HUES64 (cell line): ENCODE data around the gene DOCK4.

Experiments used
- H3K27ac ChIP-seq: 2 replicates; pipeline ENCODE4 v1.7.0; 2013; ENCODE audit warnings: low read depth, low read length, inconsistent platforms
- H3K27me3 ChIP-seq: 2 replicates; pipeline ENCODE4 v1.6.1; 2013; ENCODE audit warnings: mild to moderate bottlenecking, low read length; ENCODE audit not compliant: insufficient read depth
- H3K36me3 ChIP-seq: 2 replicates; pipeline ENCODE4 v1.6.1; 2013; ENCODE audit warnings: mild to moderate bottlenecking, low read length; ENCODE audit not compliant: insufficient read depth
- H3K4me1 ChIP-seq: 2 replicates; pipeline ENCODE4 v1.6.1; 2013; ENCODE audit warnings: mild to moderate bottlenecking, low read length, moderate library complexity; ENCODE audit not compliant: insufficient read depth
- H3K4me3 ChIP-seq: 2 replicates; pipeline ENCODE4 v1.5.1; 2013; ENCODE audit warnings: mild to moderate bottlenecking, low read length, moderate library complexity
- H3K9ac ChIP-seq: 2 replicates; pipeline ENCODE4 v1.6.1; 2013; ENCODE audit warnings: mild to moderate bottlenecking, low read depth, low read length
- H3K9me3 ChIP-seq: 2 replicates; pipeline ENCODE4 v1.6.1; 2013; ENCODE audit warnings: low read depth, low read length; ENCODE audit not compliant: insufficient read depth
- WGBS: fragments of 150-250, 120-280 bp; methylation state at CpG from one replicate; pipeline ENCODE4 v1.1.7; 2013; ENCODE audit warnings: missing lambda C conversion rate; 5-methylcytosine and 5-hydroxymethylcytosine counted together

DOCK4 gene

GRCh38 chr7:112238330-112238729 lies 32.1 kb upstream of the DOCK4 start:
- Histone ChIP-seq H3K4me1 (no peaks in the 10 kb centered on the region), H3K36me3 (no peaks in the 10 kb centered on the region), H3K9me3 (no peaks in the 10 kb centered on the region), H3K4me3 (no peak overlapping the region), H3K27ac (no peak overlapping the region), H3K27me3 (no peaks in the 10 kb centered on the region), H3K9ac (no peak overlapping the region)
- 100% methylated on average over 2 of the region's 3 CpGs for WGBS

DNA sequence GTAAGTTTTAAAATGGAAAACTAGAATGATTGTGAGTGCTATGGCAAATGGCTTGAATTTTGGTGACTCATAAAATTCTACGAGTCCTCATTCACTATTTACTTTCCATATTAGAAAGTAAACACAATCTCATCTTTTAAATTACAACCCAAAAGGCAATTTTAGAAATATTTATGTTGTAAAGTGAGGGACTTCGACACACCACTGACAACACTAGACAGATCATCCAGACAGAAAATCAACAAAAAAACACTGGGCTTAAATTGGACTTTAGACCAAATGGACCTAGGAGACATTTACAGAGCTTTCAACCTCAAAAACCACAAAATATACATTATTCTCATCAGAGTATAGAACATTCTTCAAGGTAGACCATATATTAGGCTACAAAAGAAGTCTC lies 30.4 kb upstream of the DOCK4 start:
- H3K27me3 ChIP-seq: no peaks in the 10 kb centered on the region
- no peaks in the 10 kb centered on the region for H3K9me3 ChIP-seq
- no peak overlapping the region for H3K4me3 ChIP-seq
- no peaks in the 10 kb centered on the region for H3K4me1 ChIP-seq
- no peak overlapping the region for H3K27ac ChIP-seq
- no peak overlapping the region for H3K9ac ChIP-seq
- WGBS: 100% methylated on average over 1 of the region's 2 CpGs
- no peaks in the 10 kb centered on the region for H3K36me3 ChIP-seq

DNA sequence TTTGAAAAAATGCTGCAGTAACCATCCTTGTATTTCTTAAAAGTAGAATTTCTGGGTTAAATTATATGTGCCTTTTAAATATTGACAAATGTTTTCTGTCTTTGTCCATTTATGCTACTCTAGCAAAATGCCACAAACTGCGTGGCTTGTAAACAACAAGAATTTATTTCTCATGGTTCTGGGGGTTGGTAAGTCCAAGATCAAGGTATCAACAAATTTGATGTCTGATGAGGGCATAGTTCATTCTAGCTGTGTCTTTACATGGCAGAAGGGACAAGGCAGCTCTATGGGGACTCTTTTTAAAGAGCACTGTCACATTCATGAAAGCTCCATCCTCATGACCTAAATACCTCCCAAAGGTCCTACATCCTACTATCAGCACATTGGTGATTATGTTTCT lies 27.9 kb upstream of the DOCK4 start:
- H3K4me3 ChIP-seq: no peak overlapping the region
- WGBS: 100% methylated on average over 1 of the region's 1 CpG
- H3K27me3 ChIP-seq: no peaks in the 10 kb centered on the region
- H3K9ac ChIP-seq: no peak overlapping the region
- no peaks in the 10 kb centered on the region for H3K9me3 ChIP-seq
- H3K27ac ChIP-seq: no peak overlapping the region
- no peaks in the 10 kb centered on the region for H3K36me3 ChIP-seq
- no peaks in the 10 kb centered on the region for H3K4me1 ChIP-seq

- no peaks in the 10 kb centered on the region for H3K9me3 ChIP-seq
- H3K4me1 ChIP-seq: no peaks in the 10 kb centered on the region
- H3K4me3 ChIP-seq: no peak overlapping the region
- WGBS: 92% methylated on average over 3 of the region's 3 CpGs
- no peak overlapping the region for H3K27ac ChIP-seq
- no peaks in the 10 kb centered on the region for H3K27me3 ChIP-seq
- no peak overlapping the region for H3K9ac ChIP-seq
- no peaks in the 10 kb centered on the region for H3K36me3 ChIP-seq
Measured at GRCh38 chr7:112233048-112233697, 27.0 kb upstream of the DOCK4 start.

- Histone ChIP-seq H3K27me3 (no peaks in the 10 kb centered on the region), H3K9ac (no peak overlapping the region), H3K9me3 (no peaks in the 10 kb centered on the region), H3K4me3 (no peak overlapping the region), H3K4me1 (no peaks in the 10 kb centered on the region; the same call in 1 of the 2 replicates), H3K36me3 (no peaks in the 10 kb centered on the region), H3K27ac (no peak overlapping the region)
- 96% methylated on average over 4 of the region's 4 CpGs for WGBS
Measured at GRCh38 chr7:112232212-112232978, 26.2 kb upstream of the DOCK4 start.

- no peaks in the 10 kb centered on the region for H3K27me3 ChIP-seq
- no peak overlapping the region for H3K27ac ChIP-seq
- no peak overlapping the region for H3K9ac ChIP-seq
- H3K9me3 ChIP-seq: no peaks in the 10 kb centered on the region
- WGBS: 100% methylated on average over 1 of the region's 2 CpGs
- no peaks in the 10 kb centered on the region for H3K36me3 ChIP-seq
- no peak overlapping the region for H3K4me3 ChIP-seq
- peaks cover 14% of the 10 kb centered on the region for H3K4me1 ChIP-seq
Measured at GRCh38 chr7:112228632-112229031, 22.4 kb upstream of the DOCK4 start.

- no peaks in the 10 kb centered on the region for H3K27me3 ChIP-seq
- H3K36me3 ChIP-seq: no peaks in the 10 kb centered on the region
- 100% methylated on average over 2 of the region's 4 CpGs for WGBS
Measured at GRCh38 chr7:112226701-112227276, 20.6 kb upstream of the DOCK4 start.

GRCh38 chr7:112225006-112225405 lies 18.8 kb upstream of the DOCK4 start:
- H3K9ac ChIP-seq: no peak overlapping the region
- H3K4me1 ChIP-seq: peaks cover 14% of the 10 kb centered on the region
- H3K4me3 ChIP-seq: no peak overlapping the region

More at GRCh38 chr7:112226701-112227276, 20.6 kb upstream of the DOCK4 start:
- H3K9me3 ChIP-seq: no peaks in the 10 kb centered on the region
- H3K4me1 ChIP-seq: peaks cover 14% of the 10 kb centered on the region
- H3K9ac ChIP-seq: no peak overlapping the region
- no peak overlapping the region for H3K27ac ChIP-seq
- no peak overlapping the region for H3K4me3 ChIP-seq

DNA sequence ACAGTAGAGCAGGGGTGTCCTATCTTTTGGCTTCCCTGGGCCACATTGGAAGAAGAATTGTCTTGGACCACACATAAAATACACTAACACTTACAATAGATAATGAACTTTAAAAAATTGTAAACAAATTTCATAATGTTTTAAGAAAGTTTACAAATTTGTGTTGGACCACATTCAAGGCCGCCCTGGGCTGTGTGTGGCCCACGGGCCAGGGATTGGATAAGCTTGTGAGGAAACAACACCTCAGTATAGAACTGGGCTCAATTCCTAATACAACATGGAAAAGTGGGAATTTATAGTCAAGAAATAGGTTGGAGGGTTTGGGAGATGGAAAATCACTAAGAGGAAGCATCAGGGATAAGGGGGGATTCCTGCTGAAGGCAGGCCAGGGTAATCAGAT lies 18.0 kb upstream of the DOCK4 start:
- Histone ChIP-seq H3K4me3 (no peak overlapping the region), H3K36me3 (no peaks in the 10 kb centered on the region), H3K4me1 (peaks cover 14% of the 10 kb centered on the region), H3K27me3 (no peaks in the 10 kb centered on the region), H3K9me3 (no peaks in the 10 kb centered on the region), H3K9ac (no peak overlapping the region), H3K27ac (no peak overlapping the region)
- WGBS: 86% methylated on average over 2 of the region's 2 CpGs

More at GRCh38 chr7:112225006-112225405, 18.8 kb upstream of the DOCK4 start:
- no peaks in the 10 kb centered on the region for H3K27me3 ChIP-seq
- H3K36me3 ChIP-seq: no peaks in the 10 kb centered on the region
- H3K27ac ChIP-seq: no peak overlapping the region
- H3K9me3 ChIP-seq: no peaks in the 10 kb centered on the region

GRCh38 chr7:112223310-112223709 lies 17.1 kb upstream of the DOCK4 start:
- Histone ChIP-seq H3K4me3 (no peak overlapping the region), H3K9ac (no peak overlapping the region), H3K4me1 (peaks cover 14% of the 10 kb centered on the region), H3K27me3 (no peaks in the 10 kb centered on the region), H3K9me3 (no peaks in the 10 kb centered on the region), H3K36me3 (no peaks in the 10 kb centered on the region), H3K27ac (no peak overlapping the region)
- 94% methylated on average over 3 of the region's 3 CpGs for WGBS

DNA sequence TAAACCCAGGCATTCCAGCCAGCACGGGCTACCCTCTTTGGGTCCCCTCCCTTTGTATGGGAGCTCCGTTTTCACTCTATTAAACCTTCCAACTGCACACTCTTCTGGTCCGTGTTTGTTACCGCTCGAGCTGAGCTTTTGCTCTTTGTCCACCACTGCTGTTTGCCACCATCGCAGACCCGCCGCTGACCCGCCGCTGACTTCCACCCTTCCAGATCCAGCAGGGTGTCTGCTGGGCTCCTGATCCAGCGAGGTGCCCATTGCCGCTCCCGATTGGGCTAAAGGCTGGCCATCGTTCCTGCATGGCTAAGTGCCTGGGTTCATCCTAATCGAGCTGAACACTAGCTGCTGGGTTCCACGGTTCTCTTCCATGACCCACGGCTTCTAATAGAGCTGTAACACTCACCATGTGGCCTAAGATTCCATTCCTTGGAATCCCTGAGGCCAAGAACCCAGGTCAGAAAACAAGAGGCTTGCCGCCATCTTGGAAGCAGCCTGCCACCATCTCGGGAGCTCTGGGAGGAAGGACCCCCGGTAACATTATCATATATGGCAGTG lies 14.8 kb upstream of the DOCK4 start:
- Histone ChIP-seq H3K9ac (no peak overlapping the region), H3K4me1 (no peaks in the 10 kb centered on the region; the same call in 1 of the 2 replicates), H3K4me3 (no peak overlapping the region), H3K27ac (no peak overlapping the region), H3K9me3 (no peaks in the 10 kb centered on the region), H3K36me3 (no peaks in the 10 kb centered on the region), H3K27me3 (no peaks in the 10 kb centered on the region)
- 91% methylated on average over 20 of the region's 20 CpGs for WGBS
